NCI-H2029 (cell line): Measurements from ENCODE around the gene SKAP2.
A peak's percentile ranks its signal among the peaks of the same experiment; 100 is the strongest.

ENCODE experiments used
- DNase-seq: peaks from one replicate; lab custom pipeline; 2025; lab: John Stamatoyannopoulos, UW

SKAP2 gene

DNA sequence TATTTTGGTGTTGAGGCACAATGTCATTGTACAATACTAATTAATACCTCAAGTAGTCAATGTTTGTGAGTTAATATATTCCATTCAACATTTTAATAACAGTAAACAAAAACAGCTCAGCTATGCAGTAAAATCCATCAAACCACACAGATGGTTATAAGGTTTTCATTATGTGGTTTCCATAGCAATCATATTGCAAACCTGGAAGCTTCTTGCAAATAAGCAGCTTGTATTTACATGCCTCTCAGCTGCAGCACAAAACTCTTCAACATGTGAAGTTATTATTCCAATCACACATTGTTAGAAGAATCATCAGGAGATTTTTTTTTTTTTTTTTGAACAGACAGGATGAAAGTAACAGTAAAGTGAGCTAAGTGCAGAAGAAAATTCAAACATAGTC lies 170.2 kb downstream of the SKAP2 start:
- no peak for DNase-seq

DNA sequence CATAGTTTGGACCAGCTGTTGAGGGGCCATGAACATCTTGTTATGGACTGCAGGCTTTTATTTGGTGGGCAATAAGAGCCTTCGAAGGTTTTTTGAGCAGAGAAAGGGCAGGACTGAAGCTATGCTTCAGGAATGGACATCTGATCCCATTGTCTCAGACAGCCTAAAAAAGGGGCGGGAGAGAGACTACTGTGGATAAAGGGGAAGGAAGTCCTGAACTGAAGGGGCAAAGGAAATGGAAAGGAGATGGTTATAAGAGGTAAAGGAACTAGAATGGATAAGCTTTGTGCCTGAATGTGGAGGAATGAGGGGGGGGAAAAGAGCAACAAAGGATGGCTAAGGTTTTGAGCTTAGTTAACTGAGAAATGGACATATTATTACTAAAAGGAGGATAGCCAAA lies 172.5 kb downstream of the SKAP2 start:
- no peak for DNase-seq

- DNase-seq = no peak
Observed at GRCh38 chr7:26691406-26691805, 173.0 kb downstream of the SKAP2 start.

- DNase-seq = no peak
Observed at GRCh38 chr7:26690135-26690805, 174.1 kb downstream of the SKAP2 start.

DNA sequence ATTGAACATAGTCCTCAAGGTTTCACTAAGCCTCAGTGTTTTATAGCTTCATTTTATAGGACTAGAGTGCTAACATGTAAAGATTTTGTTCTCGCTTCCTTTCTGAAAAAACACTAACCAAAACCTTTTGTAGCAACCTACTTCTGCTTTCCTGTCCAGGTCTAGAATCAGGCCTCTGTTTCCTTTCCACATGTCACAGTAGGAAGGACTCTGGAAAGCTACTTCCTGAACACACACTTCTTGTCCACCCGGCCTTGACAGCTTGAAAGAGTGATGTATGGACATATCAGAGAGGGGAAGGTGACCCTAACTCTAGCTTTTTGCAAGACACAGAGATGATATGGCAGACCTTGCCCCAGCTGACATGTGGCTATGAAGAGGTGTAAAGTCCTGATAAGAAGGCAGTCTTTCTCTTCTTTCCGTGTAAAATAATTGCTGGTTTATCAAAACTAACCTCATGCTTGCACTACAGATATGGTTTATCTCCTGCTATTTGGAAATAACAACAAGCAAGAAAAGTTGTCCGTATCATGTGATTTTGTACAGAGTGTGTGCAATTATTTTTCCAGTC lies 175.4 kb downstream of the SKAP2 start:
- no peak for DNase-seq

DNA sequence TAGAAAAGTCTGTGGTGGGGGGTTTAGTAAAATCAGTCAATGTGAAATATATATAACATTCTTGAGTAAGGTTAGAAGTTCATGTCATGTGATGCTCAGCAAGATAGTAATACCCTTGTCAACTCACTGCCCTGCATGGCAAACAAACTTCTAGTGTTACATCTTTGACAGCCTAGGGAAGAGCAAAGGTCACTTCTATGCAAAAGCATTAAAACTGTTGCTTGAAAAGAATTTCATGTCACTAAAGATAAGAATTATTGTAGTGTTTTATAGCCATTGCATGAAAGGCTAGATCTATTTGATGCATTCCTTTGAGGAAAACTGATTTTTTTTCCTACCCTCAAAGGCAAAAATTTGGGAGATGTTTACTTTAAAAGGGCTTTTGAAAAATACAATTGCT lies 176.0 kb downstream of the SKAP2 start:
- DNase-seq = no peak

- DNase-seq = no peak
Observed at GRCh38 chr7:26687032-26687431, 177.4 kb downstream of the SKAP2 start.

GRCh38 chr7:26686448-26686981 lies 177.9 kb downstream of the SKAP2 start:
- peak; percentile 20 for DNase-seq

- no peak for DNase-seq
Observed at GRCh38 chr7:26685606-26686005, 178.8 kb downstream of the SKAP2 start.

- DNase-seq = peak; percentile 53
Observed at GRCh38 chr7:26684447-26684846, 179.9 kb downstream of the SKAP2 start.

- no peak for DNase-seq
Observed at GRCh38 chr7:26683277-26683676, 181.1 kb downstream of the SKAP2 start.

GRCh38 chr7:26681819-26682418 lies 182.5 kb downstream of the SKAP2 start:
- peak; percentile 4 for DNase-seq

DNA sequence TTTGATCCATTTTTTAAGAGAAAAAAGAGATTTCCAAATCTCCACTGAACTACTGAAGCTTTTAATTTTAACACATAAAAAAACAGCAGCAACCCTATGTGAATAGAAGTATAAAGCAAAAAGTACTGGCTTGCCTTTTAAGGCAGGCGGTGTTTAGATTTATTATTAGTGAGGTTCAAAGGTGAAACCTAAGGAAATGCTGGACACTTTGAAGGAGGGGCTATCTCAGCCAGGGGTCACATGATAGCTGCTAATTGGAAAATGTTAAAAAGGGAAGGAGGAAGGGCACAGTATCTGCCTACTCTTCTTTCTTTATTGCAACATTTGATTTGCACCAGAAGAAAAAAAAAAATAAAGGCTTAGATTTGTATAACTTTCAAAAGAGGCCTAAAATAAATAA lies 183.8 kb downstream of the SKAP2 start:
- DNase-seq = no peak

DNA sequence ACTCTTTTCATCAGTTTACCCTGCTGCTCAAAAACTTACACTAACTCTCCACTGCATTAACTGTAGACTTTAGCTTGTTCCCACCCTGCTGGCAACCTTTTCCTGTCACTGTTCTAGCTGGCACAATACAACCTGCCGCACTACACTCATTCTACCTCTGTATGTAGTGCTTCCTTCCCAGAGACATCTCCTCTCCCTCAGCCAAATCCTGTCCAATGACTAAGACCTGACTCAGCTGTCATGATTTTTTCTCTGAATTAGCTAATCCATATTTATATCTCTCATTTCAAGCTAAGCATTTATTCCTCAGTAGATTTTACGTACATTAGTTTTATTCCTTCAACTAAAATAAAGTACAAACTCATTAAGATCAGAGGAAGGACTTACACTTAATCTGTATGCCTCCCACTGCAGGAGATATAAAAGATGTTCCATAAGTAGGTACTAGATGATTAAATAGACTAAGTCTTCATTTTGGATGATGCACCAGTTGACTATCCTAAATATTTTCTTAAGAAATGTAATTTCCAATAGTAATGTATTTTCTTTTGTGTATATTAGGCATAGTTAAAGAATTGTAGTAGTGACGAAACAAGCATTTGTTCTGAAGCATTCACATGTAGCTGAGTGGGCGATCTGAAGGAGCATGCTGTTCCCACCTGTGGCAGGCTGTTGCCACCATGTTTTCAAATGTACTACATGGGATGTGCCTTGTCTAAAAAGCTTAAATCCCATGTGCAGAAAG lies 189.1 kb downstream of the SKAP2 start:
- no peak for DNase-seq

DNA sequence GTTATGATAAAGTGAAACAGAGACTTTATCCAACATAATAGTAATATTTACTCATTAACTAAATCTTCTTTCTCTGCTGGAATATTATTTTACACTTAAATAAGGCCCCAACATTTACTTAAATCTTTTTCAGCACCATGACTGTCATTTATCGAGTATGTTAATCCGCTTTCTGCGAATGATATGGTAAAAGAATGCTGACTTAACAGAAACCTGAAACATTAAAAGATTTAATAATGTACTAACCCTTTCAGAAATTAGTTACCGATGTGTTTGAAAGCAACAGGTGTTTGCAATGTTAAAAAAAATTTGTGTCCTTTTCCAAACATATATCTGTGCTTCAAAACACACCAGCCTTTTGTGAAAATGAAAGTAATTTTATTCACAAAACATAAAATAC lies 190.5 kb downstream of the SKAP2 start:
- DNase-seq = no peak

- DNase-seq = no peak
Observed at GRCh38 chr7:26673271-26673670, 191.1 kb downstream of the SKAP2 start.

DNA sequence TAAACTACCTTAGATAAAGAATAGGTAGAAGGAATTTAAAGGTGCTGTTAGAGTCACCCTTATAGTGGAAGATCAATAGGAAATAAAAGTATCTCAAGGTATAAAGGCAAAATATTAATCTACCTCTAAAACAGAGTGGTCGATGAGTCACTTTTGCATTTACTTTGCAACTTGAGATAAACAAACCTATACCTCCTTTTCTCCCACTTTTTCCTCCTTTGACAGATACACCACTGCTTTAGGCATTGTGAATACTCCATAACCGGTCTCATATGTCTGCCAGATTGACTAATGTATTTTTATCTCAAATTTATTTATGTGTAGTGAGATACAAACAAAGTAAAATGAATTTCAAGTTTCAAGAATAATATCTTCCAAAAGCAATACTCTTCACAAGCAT lies 193.5 kb downstream of the SKAP2 start:
- DNase-seq = no peak

- no peak for DNase-seq
Observed at GRCh38 chr7:26670290-26670689, 194.1 kb downstream of the SKAP2 start.

DNA sequence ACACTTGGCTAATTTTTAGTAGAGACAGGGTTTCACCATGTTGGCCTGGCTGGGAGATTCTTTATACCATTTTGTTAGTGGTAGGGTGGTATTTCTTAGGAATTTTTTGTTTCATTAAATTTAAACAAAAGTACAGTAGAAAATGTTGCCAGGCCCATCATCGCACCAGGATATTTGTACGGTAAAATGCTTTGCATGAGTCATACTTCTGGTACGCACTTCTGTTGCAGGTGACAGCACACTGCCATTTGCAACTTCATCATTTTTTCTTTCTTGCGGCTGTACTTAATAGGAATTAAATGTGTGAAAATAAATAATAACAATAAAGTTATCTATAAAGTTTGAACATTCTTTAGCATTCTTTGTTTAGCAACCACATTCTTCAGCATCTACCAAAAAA lies 195.6 kb downstream of the SKAP2 start:
- no peak for DNase-seq

GRCh38 chr7:26667514-26668133 lies 196.8 kb downstream of the SKAP2 start:
- peak; percentile 96 for DNase-seq

DNA sequence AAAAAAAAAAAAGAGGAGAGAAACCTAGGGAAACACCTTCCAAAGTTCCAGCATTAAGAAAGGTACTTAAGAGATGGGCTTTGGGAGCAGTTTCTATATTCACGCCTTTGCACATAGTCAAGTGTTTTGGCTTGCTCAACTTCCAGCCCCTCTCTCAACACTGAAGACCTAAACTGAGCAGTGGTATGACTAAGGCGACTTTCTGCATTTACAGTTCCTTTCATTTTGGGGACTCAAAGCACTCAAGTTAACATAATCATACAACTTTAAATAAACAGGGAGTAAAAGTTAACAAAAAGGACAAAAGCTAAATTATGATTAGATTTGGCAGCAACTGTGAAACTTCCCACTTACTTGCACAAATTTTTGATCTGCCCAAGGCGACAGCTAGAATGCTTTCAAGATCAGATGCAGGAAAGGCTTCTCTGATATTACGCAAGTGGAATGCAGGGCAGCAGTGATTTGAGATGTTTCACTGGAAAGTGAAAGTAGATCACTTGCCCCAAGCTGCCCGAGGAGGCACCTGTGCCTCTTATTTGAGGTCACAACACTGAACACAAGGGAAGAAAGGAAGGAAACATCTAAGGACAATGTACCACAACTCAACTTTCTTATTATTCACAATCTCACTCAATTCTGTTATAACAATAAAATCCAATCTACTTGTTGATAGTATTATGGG lies 199.5 kb downstream of the SKAP2 start:
- no peak for DNase-seq

DNA sequence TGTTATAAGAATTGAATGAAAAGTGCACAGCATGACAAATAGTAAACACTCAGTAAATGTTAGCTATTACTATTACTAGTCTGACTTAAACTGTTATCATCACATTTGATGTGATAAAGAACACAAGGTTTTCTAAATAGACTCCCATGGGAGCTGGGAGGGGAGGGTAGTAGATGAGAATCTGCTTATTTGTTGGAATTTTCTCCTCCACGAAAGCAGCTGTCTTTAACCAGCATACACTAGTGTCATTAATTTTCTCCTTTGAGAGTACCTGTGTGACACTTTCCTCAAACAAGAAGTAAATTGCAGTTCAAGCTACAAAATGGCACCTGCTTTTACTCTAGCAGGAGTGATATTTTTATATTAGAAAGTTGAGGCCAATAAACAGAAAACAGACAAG lies 200.1 kb downstream of the SKAP2 start:
- no peak for DNase-seq
